MM.1S (cell line): ENCODE results near the gene PCDH9.

Experiments used
- DNase-seq: peaks from one replicate; pipeline ENCODE4 v3.0.0-alpha.2; 2015
- H2AFZ ChIP-seq: fragments of 300-600 bp; sonication (generic); 2 replicates; pipeline ENCODE4 v1.6.0; 2016; ENCODE audit warnings: antibody characterized with exemption, low read length
- H3F3A ChIP-seq: fragments of 300-600 bp; sonication (generic); 2 replicates; pipeline ENCODE4 v1.6.1; 2016; ENCODE audit warnings: mild to moderate bottlenecking, antibody characterized with exemption, low read length, moderate library complexity, mixed read lengths; ENCODE audit not compliant: insufficient read depth
- H3K27ac ChIP-seq: fragments of 300-600 bp; sonication (generic); 2 replicates; pipeline ENCODE4 v1.5.1; 2016; ENCODE audit warnings: mild to moderate bottlenecking, low read length
- H3K27me3 ChIP-seq: fragments of 300-600 bp; sonication (generic); replicated peaks from 2 replicates; pipeline ENCODE4 v1.6.0; 2016; ENCODE audit warnings: low read length; ENCODE audit not compliant: insufficient read depth
- H3K36me3 ChIP-seq: fragments of 300-600 bp; sonication (generic); replicated peaks from 2 replicates; pipeline ENCODE4 v1.6.1; 2016; ENCODE audit warnings: mild to moderate bottlenecking, low read length, mixed read lengths; ENCODE audit not compliant: insufficient read depth
- H3K4me1 ChIP-seq: fragments of 300-600 bp; sonication (generic); 2 replicates; pipeline ENCODE4 v1.6.1; 2016; ENCODE audit warnings: low read length, mixed read lengths
- H3K4me2 ChIP-seq: fragments of 300-600 bp; sonication (generic); 2 replicates; pipeline ENCODE4 v1.6.0; 2016; ENCODE audit warnings: low read depth, low read length
- H3K4me3 ChIP-seq: fragments of 300-600 bp; sonication (generic); 2 replicates; pipeline ENCODE4 v1.5.1; 2016; ENCODE audit warnings: low read length, mixed read lengths
- H3K79me2 ChIP-seq: fragments of 300-600 bp; sonication (generic); 2 replicates; pipeline ENCODE4 v1.6.1; 2016; ENCODE audit warnings: mixed run types, low read length, mixed read lengths
- H3K9ac ChIP-seq: fragments of 300-600 bp; sonication (generic); 2 replicates; pipeline ENCODE4 v1.6.1; 2016; ENCODE audit warnings: low read length, mixed read lengths
- H3K9me2 ChIP-seq: fragments of 300-600 bp; sonication (generic); replicated peaks from 2 replicates; pipeline ENCODE4 v1.6.1; 2016; ENCODE audit warnings: mild to moderate bottlenecking, low read length, mixed read lengths; ENCODE audit not compliant: insufficient read depth
- H3K9me3 ChIP-seq: fragments of 300-600 bp; sonication (generic); replicated peaks from 2 replicates; pipeline ENCODE4 v1.6.1; 2016; ENCODE audit warnings: mild to moderate bottlenecking, low read length, mixed read lengths; ENCODE audit not compliant: insufficient read depth
- H4K20me1 ChIP-seq: fragments of 300-600 bp; sonication (generic); 2 replicates; pipeline ENCODE4 v1.6.1; 2016; ENCODE audit warnings: mild to moderate bottlenecking, low read length, moderate library complexity, mixed read lengths; ENCODE audit not compliant: insufficient read depth
- CTCF ChIP-seq: fragments of 300-600 bp; sonication (generic); IDR thresholded peaks from 2 replicates; pipeline ENCODE4 v1.5.1; 2016; ENCODE audit warnings: antibody characterized with exemption, low read length, mixed read lengths
- EZH2 ChIP-seq: fragments of 300-600 bp; sonication (generic); optimal IDR thresholded peaks from 2 replicates; pipeline ENCODE3; 2017; ENCODE audit warnings: low read depth, mild to moderate bottlenecking, antibody characterized with exemption, low read length, mixed read lengths
- EZH2phosphoT487 ChIP-seq: fragments of 300-600 bp; sonication (generic); IDR thresholded peaks from 2 replicates; pipeline ENCODE4 v1.6.1; 2018; ENCODE audit warnings: antibody characterized with exemption, low read length

The PCDH9 gene

GRCh38 chr13:67139551-67139950 lies 90.6 kb downstream of the PCDH9 start:
- H3K9me3 ChIP-seq: no peaks in the 10 kb centered on the region
- no peak overlapping the region for H3K4me2 ChIP-seq
- no peaks in the 10 kb centered on the region for H3F3A ChIP-seq
- no peaks in the 10 kb centered on the region for H4K20me1 ChIP-seq
- H3K4me1 ChIP-seq: no peaks in the 10 kb centered on the region
- DNase-seq: no peak
- H3K4me3 ChIP-seq: no peak overlapping the region
- no peak overlapping the region for H3K9ac ChIP-seq
- H3K36me3 ChIP-seq: no peaks in the 10 kb centered on the region
- no peak overlapping the region for H3K27ac ChIP-seq
- H2AFZ ChIP-seq: no peak overlapping the region
- no peaks in the 10 kb centered on the region for H3K9me2 ChIP-seq
- H3K79me2 ChIP-seq: no peaks in the 10 kb centered on the region
- TF ChIP-seq CTCF: no peak
- TF ChIP-seq EZH2: no peak
- no peak for TF ChIP-seq EZH2phosphoT487
- no peaks in the 10 kb centered on the region for H3K27me3 ChIP-seq

- Histone ChIP-seq H2AFZ (no peak overlapping the region), H3K27ac (no peak overlapping the region), H3K9me3 (no peaks in the 10 kb centered on the region), H3K4me1 (no peaks in the 10 kb centered on the region), H3K36me3 (no peaks in the 10 kb centered on the region), H4K20me1 (no peaks in the 10 kb centered on the region), H3F3A (no peaks in the 10 kb centered on the region), H3K9me2 (no peaks in the 10 kb centered on the region), H3K79me2 (no peaks in the 10 kb centered on the region), H3K9ac (no peak overlapping the region), H3K27me3 (no peaks in the 10 kb centered on the region), H3K4me2 (no peak overlapping the region), H3K4me3 (no peak overlapping the region)
- DNase-seq: no peak
- no peak for TF ChIP-seq EZH2
- no peak for TF ChIP-seq CTCF
- TF ChIP-seq EZH2phosphoT487: no peak
Measured at GRCh38 chr13:67138970-67139369, 91.2 kb downstream of the PCDH9 start.

- Histone ChIP-seq H4K20me1 (no peaks in the 10 kb centered on the region), H3K4me2 (no peak overlapping the region), H3K9ac (no peak overlapping the region), H3K27me3 (no peaks in the 10 kb centered on the region), H3K79me2 (no peaks in the 10 kb centered on the region), H3K9me3 (no peaks in the 10 kb centered on the region), H3K9me2 (no peaks in the 10 kb centered on the region), H3K36me3 (no peaks in the 10 kb centered on the region), H3K27ac (no peak overlapping the region), H3K4me1 (no peaks in the 10 kb centered on the region), H2AFZ (no peak overlapping the region), H3F3A (no peaks in the 10 kb centered on the region), H3K4me3 (no peak overlapping the region)
- TF ChIP-seq CTCF: no peak
- TF ChIP-seq EZH2: no peak
- TF ChIP-seq EZH2phosphoT487: no peak
- no peak for DNase-seq
Measured at GRCh38 chr13:67137044-67137735, 92.9 kb downstream of the PCDH9 start.
